IPS-NIHi11 (cell line): Measurements from ENCODE around the gene SPINK4.

Experiments
- DNase-seq: peaks from one replicate; pipeline ENCODE4 v3.0.0; 2012; ENCODE audit warnings: mixed read lengths, low spot score

The SPINK4 gene

DNA sequence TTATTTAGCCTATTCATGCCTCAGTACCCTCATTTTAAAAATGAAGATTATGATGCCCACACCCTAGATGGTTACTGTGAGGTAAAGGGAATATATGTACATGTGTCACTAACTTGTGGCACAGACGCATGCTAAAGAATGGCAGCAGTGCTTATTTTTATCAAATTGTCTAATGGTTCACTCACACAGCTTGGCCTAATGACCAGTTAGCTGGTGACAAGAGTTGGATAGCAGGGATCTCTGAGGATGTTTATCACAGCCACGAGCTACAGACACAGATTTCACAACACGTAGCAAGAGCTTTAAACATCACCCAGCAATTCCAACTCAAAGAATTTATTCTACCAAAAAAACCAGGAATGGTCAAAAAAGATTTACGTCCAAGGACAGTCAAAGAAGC lies 17.3 kb downstream of the SPINK4 start:
- DNase-seq = no peak

DNA sequence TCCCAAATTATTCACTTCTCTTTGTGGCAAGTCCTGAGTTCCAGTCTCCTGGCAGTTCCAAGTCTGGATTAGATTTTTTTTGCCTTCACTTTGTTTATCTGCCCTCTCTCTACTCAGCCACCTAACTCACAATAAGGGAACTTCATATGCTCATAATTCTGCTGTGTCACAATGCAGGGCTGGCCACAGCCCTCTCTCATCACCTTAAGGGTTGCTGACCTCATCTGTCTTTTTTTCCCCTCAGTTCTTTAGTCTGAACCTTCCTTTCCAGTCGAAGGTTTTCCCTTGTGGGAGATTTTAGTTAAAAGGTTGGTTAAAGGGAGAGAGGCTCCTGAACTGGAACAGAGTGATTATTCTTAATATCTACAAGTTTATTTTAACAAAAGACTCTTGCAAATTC lies 20.4 kb downstream of the SPINK4 start:
- DNase-seq = no peak

DNA sequence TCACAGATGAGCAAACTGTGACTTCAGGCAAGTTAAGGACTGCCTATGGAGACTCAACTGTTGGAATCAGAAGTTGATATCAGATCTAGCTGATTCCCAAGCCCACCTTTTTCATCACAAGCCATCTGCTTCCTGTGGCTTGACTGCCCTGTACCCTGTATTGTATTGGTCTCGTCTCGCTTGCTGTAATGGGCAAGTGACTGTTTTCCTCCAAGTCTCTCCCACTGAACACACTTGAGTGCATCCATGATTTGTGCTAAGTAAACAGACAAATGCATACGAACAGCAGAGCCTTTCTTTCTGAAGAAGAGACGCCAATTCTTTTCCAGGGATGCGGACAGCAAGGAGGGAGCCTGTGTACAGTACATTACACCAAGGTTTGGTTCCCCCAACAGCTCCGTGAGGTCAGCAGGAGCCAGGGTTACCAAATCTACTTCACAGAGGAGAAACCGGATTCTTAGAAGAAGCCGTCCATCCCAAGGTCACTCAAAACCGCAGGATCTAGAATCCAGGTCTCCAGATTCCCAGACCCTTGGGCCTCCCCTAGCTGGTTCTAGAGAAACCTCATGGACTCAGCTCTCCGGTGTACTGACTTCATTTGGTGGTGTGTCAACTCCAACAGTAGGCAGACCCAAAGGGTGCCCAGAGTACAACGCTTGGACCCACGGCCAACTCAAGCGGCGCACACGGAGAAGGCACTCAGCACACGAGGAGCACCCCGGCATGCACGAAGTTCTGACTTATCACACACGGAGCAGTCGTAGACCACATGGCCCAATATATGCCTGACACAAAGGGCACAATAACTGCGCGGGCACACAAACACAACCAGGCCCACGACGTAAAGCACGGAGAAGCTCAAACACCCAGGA lies 23.4 kb downstream of the SPINK4 start:
- DNase-seq = no peak

DNA sequence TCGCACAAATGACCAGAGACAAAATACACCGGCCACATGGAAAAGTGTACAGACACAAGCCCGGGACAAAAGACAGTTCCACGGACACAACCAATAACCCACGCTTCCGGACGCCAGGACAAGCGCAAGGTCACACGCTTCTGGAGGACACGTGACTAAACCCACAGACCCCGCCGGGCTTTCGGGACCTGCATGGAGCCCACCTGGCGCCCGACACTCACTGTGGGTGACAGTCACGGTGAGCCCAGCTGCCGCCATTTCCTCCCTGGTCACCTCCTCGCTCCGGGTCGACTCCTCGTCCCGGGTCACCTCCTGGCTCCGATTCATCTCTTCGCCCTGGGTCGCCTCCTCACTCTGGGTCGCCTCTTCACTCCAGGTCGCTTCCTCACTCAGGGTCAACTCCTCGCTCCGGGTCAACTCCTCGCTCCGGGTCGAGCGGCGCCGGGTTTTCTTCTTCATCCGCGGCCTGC lies 24.1 kb downstream of the SPINK4 start:
- DNase-seq = no peak

DNA sequence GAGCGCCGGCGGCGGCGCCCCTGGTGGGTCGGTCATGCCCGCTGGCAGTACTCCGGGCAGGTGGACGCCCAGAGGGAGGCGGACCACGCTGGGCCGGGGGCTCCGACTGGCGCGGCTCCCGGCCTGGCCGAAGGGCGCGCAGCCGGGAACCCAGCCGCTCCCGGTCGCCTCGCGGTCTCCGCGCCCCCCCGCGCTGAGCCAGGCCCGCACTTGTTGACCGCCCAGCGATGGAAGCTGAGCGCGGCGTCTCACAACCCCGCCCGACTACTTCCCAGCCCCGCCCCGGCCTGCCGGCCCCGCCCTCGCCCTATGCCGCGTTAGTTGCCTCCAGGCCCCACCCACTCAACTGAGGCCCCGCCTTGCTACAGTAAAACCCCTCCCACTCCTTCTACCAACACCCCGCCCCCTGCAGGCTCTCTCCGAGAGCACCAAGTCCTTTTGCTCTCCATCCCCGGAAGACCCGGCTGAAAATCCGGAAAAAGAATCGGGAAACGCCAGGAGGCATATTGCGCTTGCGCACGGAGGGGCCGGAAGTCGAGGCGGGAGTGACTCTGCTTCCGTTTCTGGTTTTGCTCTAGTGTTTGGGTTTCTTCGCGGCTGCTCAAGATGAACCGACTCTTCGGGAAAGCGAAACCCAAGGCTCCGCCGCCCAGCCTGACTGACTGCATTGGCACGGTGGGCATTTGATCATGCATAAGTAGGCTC lies 24.7 kb downstream of the SPINK4 start, which contains the start of the genes BAG1 and CHMP5:
BAG1 (minus strand) TSS at position 236 of the 705 bp plus-strand sequence.
CHMP5 (plus strand) TSS at position 577 of the 705 bp plus-strand sequence; CDS start at position 607, 30 bp downstream.
- DNase-seq = peak; percentile 97

DNA sequence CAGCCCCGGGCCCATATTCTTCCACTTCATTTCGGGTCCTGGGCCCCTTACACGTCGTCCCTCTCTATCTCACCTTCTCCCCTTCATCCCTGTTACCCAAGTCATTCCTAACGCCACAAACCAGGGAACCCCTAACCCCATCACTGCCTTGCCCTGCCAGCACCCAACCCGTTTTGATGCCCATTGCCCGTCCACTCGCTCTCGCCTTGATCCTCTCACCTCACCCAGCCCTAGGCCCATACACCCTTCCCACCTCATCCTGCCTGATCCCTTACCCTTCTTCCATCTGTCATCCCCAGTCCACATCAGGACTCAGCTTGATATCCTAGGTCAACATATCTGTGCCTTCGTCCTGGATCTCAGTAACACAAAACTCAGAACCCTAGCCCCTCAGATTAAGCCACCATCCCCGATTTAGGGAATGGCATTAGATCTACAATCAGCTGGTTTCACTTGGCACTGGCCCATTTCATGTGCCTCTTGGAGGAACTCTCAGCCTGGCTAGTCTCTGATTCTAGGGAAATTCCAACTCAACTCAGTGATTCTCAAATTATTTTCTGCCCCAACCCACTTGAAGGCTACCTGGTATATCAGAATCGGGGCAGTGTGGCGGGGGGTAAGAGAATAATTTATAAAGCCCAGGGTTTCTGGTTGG lies 25.4 kb downstream of the SPINK4 start:
- DNase-seq = no peak

DNA sequence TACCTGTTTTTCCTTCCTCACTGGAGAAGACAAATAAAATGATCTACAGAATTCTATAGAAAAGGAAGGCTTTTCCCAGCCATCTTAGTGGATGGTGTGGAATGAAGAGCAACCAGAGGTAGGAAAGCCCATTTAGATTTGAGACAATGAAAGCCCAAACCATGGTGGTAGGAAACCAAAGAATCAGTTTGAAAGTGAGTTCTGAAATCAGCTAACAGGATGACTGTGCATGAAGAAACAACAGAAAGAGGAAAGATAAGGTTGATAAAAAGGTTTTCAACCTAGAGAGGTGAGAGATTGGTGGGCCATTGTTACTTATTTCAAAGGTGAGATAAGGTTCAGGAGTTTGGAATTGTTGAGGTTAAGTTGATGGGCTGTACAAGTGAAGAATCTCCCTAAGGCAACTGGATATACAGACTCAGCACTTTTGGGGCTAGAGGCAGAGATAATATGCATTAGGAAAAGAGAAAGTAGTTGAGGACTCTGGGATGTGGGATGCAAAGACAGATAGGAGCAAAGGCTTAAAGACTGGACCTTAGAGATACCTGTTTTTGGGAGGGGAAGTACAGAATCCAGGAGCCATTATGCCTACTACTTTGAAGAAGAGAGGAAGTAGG lies 27.3 kb downstream of the SPINK4 start:
- DNase-seq = no peak

DNA sequence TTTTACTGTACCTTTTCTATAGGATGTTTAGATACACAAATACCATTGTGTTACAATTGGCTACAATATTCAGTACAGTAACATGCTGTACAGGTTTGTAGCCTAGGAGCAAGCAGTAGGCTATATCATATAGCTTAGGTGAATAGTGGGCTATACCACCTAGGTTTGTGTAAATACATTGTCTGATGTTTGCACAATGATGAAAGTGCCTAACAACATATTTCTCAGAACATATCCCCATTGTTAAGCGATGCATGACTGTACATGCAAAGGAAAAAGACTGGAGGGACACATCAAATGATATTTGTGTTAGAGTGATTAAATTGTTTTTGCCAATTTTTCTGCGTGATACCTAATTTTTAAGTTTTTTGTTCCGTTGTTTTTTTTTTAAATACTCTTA lies 30.2 kb downstream of the SPINK4 start:
- DNase-seq = no peak

DNA sequence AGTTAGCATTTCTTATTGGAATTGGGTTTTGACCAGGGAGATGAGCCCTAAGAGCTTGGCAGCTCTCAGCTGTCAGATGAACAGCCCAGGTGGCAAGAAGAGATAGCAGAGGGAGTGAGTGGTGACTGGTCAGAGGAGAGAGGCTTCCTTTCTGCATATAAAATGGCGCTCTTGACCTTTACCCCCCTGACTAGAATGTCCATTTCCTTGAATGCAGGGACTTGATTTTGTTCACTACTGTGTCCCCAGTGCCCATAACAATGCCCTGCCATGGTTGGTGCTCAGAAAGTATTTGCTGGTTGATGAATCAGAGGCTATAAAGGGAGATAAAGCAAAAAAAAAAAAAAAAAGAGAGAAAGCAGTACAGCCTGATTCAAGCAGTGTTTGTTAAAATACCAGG lies 32.1 kb downstream of the SPINK4 start:
- DNase-seq = no peak

DNA sequence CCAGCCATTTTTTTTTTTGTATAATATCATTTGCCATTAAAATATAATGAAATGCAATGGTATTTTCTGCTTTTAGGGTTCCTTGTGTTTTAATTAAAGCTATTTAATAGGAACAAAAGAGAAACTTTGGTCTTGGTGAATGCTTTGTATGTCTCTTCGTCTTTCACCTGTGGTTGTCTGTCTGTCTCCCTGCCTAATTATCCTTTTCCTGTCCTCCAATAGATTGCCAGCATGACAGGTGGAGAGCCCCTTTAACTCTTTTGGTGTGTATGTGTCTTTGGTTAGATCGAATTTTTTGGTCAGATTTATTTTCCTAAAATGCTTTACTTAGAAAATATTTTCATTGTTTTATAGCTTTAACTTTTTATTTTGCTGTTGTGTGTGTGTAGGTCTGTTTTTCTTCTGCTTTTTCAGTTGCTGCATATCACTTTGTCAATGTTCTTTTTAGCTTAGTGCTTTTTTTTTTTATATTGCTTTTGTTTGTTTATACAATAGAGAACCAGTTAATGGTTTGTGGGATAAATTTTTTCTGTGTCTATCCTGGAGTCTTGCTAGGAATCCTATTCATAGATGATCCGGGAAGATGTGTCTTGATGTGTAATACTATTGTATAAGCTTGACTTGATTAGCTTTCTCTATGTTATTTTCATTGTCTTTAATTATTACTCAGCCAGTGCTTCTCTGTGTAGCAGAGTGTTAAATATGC lies 33.5 kb downstream of the SPINK4 start:
- DNase-seq = no peak

DNA sequence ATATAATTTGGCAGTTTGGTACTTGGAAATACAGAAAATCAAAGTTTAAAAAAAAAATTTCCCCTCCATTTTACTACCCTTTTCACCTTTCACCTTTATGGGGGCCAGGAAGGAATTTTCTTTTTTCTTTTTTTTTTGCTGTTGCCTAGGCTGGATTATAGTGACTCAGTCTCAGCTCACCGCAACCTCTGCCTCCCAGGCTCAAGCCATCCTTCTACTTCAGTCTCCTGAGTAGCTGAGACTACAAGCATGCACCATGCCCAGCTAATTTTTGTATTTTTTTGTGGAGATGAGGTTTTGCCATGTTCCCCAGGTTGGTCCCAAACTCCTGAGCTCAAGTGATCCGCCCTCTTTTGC lies 34.0 kb downstream of the SPINK4 start:
- DNase-seq = no peak

DNA sequence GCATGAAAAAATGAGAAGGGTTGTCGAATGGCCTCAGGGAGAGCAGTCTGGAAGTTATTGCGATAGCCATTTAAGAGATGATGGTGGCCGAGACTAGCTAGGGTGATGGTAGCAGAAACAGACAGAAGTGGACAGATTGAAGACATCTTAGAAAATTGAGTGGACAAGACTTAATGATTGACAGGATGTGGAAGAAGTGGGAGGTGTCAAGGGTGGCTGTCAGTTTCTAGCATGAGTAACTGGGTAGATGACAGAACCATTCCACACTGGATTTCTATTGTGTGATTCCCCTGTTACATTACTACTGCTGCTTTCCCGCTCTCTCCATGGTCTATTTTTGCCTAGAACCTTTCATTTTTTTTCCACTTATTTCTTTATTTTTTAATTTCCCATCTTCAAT lies 37.5 kb downstream of the SPINK4 start:
- no peak for DNase-seq

DNA sequence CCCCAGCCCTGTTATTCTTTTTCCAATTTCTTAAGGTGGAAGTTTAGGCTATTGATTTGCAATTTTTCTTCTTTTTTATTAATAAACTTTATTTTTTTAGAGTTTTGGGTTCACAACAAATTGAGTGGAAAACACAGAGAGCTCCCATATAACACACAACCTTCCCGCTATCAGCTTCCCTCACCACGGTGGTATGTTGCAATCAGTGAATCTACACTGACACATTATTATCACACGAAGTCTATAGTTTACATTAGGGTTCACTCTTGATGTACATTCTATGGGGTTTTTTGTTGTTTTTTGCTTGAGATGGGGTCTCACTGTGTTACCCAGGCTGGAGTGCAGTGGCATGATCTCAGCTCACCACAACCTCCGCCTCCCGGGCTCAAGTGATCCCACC lies 45.5 kb downstream of the SPINK4 start:
- no peak for DNase-seq

DNA sequence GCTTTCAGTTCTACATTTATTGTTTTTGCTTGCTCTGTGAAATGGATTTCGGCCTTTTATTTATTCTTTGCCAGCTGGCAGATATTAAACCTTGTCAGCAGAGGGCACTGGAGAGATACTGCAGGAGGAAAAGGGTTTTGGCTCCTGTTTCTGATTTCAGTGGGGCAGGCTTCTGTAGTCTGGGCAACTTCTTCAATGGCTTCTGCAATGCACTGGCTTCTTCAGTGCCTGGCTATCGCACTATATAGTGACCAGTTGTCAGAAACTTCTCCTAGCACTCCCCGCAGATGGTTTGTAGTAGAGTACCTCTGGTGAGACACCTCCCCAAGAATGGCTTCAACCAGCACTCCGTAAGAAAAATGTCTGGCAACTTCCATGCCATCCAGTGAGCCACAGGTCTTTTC lies 47.1 kb downstream of the SPINK4 start:
- peak; percentile 63 for DNase-seq

DNA sequence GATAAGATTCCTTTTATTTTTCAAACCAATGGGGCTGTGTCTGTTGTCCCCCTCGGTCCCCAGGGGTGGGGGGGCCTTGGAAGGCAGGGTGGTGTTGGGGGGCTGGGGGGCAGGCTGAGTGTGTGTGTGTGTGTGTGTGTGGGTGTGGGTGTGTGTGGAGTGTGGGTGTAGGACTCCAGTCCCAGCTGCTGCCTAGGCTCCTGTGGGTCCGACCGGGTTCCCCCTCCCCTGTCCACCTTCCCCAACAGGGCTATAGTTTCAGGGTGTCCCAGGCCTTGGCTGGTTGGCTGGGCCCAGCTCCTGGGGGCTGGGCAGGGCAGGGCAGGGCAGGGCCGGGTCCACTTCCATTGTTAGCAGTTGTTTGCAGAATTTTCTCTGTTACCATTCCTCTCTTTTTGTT lies 48.3 kb downstream of the SPINK4 start:
- no peak for DNase-seq

DNA sequence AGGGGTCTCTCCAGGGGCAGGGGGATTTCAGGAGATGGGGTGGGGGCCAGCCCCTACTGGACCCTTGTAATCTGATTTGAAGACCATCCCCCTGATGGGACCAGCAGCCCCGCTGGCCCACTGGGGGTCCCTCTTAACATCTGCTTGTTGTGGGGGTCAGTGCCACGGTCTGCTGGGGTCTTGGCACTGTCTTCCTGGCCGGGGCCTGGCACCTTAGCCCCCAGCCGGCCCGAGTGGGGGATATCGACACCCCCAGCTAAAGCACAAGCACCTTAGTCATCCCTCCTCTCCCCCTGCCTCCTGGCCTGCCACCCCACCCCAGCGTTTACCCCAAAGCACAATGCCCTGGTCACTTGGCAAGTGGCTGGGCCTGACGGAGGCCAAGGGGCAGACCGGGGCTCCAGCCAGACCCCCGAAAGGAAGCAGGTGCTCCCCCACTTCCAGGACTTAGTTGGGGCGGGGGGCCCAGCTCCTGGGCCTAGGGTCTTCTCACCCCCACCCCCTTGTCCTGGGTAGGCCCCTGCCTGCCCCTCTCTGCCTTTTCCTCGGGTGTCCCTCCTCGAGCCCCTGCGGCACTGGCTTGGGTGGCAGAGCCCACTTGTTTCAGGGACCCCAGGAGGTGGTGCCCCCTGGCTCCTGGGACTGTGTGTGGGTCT lies 49.0 kb downstream of the SPINK4 start:
- no peak for DNase-seq

DNA sequence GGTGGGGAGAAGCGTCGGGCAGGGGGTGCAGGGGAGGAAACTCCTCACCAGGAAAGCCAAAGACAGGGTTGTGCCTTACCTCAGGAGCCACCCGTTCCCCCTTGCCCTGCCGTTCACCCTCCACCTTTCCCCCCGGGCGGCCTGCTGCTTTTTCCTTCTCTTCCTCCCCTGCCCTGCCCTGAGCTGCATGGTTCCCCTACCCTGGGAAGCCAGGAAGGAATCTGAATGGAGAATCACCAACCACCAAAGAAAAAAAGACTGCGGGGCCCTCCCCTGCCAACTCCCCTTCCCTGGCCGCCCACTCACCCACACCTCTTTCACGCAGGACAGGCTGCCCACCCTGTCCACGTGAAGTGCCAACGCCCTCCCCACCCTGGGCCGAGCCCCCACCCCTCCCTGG lies 49.5 kb downstream of the SPINK4 start:
- no peak for DNase-seq

DNA sequence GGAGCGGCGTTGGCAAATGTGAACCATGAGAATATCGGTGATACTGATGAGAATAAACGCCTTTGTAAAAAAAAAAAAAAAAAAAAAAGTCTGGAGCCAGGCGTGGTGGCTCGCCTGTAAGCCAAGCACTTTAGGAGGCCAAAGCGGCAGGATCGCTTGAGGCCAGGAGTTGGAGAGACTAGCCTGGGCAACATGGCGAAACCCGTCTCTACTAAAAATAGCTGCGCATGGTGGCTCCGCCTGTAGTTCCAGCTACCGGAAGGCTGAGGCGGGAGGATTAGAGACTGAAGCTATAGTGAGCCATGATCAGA lies 49.9 kb downstream of the SPINK4 start:
- no peak for DNase-seq

DNA sequence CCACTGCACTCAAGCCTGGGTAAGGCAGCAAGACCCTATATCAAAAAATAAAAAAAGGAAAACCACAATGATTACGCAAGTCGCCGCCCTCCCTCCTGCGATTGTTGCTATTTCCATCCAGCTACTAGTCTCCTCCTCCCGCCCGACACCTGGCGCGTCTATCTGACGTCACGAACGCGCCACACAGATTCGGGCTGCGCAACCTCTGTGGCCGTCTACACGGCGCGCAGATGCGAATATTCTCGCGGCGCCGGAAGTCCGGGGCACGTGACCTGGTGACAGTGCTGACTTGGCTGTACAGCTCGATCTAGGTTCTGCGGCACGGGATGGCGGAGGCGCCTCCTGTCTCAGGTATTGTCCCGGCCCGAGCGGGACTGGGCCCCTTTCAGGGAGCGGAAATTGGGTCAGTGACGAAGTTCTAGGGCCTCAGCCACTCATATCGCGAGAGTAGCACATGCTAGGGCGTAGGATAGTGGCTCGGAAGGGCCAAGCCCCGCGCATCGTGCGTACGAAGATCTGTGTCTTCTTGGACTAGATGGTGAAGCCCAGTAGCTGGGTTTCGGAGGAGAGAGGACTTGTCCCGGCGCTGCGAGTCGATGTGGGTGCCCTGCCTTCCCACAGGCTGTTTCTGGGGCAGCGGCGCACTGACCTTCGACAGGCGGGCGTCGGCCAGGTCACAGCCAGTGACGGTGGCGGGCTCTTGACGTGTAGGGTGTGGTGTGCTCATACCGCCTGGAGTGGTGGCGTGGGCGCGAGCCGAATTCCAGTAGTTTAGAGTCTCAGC lies 50.5 kb downstream of the SPINK4 start, which contains the start of gene NFX1:
NFX1 (plus strand) TSS at position 270 of the 784 bp plus-strand sequence; CDS start at position 327, 57 bp downstream.
- DNase-seq = peak; percentile 99

DNA sequence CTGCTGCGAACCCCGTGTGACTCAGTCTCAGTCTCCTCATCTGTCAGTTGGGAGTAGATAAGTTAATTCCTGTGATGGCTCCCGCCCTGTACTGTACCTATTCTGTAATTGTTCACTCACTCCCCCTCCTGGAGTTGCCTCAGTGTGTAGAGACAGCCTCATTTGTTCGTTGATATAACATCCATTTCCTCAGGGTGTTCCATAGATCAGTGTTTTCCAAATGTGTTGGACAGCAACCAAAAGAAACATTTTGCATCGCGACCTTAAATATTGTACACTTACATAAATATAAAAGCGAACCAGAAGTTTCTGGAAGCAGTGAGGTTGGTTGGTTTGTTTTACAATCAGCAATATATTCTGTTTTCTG lies 51.0 kb downstream of the SPINK4 start:
- DNase-seq = no peak
